HUDEP-2 (cell line): ENCODE results near the gene BAX.
A peak's percentile ranks its signal among the peaks of the same experiment; 100 is the strongest.
"Not testable (repeated sequence)": the region's sequence is repeated elsewhere in the genome, so short reads cannot be mapped to it uniquely, and the experiment has no call there.

Experiments used
- DNase-seq, 76 experiments: peaks; one replicate each; lab custom pipeline; 2025; ENCODE audit not compliant: unreplicated experiment in 76 of 76; lab: John Stamatoyannopoulos, UW

BAX gene

GRCh38 chr19:48954595-48955307, at the start of gene BAX:
Gene BAX (plus strand): TSS chr19:48954875. CDS start chr19:48954929, 54 bp downstream.
- DNase-seq: peak in 75 of 76 experiments; percentile 86 to 100 (median 99)

- no peak for DNase-seq
Measured at GRCh38 chr19:48905664-48906063, 49.0 kb upstream of the BAX start.

DNA sequence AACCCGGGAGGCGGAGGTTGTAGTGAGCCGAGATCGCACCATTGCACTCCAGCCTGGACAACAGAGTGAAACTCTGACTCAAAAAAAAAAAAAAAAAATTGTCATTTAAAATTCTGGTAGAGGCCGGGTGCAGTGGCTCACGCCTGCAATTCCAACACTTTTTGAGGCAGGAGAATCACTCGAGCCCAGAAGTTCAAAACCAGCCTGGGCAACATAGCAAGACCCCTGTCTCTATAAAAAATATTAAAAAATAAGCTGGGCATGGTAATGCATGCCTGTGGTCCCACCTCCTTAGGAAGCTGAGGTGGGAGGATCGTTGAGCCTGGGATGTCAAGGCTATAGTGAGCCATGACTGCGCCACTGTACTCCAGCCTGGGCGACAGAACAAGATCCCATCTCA, 48.4 kb upstream of the BAX start:
- DNase-seq: no peak

GRCh38 chr19:48907671-48908070, 47.0 kb upstream of the BAX start:
- DNase-seq: no peak

DNA sequence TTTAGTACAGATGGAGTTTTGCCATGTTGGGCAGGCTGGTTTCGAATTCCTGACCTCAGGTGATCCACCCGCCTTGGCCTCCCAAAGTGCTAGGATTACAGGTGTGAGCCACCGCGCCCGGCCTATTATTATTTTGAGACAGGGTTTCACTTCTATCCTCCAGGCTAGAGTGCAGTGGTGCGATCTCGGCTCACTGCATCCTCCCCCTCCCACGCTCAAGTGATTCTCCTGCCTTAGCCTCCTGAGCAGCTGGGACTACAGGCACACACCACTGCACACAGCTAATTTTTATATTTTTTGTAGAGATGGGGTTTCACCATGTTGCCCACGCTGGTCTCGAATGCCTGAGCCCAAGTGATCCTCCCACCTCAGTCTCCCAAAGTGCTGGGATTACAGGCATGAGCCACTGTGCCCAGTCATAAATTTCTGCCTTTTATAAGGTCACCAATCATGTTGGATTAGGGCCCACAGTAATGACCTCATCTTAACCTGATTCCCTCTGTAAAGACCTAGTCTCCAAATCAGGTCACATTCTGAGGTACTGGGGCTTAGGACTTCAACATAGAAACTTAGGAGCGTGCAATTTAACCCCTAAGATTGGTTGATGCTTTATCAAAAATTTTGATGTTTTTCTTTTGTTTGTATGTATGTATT, 45.1 kb upstream of the BAX start:
- DNase-seq: not testable (repeated sequence)

- DNase-seq: no peak
Measured at GRCh38 chr19:48910803-48911202, 43.9 kb upstream of the BAX start.

- peak in 8 of 76 experiments; percentile 12 to 40 (median 29) for DNase-seq
Measured at GRCh38 chr19:48913114-48913889, 41.4 kb upstream of the BAX start.

DNA sequence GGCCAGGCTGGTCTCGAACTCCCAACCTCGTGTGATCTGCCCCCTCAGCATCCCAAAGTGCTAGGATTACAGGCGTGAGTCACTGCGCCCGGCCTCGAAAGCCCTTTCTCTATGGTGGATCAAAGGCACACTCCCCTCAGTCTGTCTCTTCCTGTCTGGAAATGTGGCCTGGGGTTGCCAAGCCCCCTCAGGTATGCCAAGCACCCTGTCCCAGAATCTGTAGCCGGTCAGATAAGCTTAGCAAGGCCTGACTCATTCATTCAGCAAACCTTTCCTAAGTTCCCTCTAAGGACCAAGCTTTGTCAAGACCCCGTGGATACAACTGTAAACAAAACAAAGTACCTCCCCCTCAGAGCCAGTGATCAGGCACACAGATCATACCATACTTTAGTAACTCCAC, 40.5 kb upstream of the BAX start:
- no peak for DNase-seq

DNA sequence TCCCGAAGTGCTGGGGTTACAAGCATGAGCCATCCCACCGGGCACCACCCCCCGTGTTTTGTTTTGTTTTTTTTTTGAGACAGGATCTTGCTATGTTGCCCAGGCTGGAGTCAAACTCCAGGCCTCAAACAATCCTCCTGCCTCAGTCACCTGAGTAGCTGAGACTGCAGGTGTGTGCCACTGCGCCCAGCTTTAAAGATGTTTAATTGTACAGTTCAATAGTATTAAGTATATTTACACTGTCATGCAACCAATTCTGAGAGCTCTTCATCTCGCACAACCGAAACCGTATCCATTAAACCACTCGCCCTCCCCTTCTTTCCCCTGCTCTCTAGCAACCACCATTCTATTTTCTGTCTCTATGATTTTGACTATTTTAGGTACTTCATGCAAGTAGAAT, 38.9 kb upstream of the BAX start:
- DNase-seq: no peak

GRCh38 chr19:48918071-48918470, 36.6 kb upstream of the BAX start:
- no peak for DNase-seq

DNA sequence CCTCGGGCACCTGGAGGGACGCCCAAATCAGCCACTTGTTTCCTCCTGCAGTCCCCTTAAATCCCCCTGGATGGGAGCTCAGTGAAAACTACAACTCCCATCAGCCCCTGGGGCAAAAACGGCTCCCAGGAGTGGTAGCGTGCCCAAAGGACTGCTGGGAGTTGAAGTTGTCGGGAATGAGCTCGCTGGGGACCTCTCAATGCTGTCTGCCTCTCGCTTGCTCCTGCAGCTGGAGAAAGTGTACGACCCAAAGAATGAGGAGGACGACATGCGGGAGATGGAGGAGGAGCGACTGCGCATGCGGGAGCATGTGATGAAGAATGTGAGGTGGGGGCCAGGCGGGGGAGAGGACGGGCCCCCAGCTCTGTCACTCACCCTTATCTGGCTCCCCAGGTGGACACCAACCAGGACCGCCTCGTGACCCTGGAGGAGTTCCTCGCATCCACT, 35.9 kb upstream of the BAX start:
- peak in 11 of 76 experiments; percentile 7 to 51 (median 20) for DNase-seq

DNA sequence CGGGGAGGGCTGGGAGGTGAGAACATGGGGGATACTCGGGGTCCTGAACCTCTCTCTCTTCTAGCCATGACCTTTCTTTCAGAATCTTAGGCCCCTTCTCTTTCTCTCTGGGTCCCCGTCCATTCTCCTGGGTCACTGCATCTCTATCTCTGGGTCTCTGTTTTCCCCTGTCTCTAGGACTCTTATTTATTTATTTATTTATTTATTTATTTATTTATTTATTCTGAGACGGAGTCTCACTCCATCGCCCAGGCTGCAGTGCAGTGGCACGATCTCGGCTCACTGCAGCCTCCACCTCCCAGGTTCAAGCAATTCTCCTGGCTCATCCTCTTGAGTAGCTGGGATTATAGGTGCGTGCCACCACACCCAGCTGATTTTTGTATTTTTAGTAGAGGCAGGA, 35.4 kb upstream of the BAX start:
- DNase-seq: not testable (repeated sequence)

GRCh38 chr19:48920949-48921348, 33.7 kb upstream of the BAX start:
- no peak for DNase-seq

DNA sequence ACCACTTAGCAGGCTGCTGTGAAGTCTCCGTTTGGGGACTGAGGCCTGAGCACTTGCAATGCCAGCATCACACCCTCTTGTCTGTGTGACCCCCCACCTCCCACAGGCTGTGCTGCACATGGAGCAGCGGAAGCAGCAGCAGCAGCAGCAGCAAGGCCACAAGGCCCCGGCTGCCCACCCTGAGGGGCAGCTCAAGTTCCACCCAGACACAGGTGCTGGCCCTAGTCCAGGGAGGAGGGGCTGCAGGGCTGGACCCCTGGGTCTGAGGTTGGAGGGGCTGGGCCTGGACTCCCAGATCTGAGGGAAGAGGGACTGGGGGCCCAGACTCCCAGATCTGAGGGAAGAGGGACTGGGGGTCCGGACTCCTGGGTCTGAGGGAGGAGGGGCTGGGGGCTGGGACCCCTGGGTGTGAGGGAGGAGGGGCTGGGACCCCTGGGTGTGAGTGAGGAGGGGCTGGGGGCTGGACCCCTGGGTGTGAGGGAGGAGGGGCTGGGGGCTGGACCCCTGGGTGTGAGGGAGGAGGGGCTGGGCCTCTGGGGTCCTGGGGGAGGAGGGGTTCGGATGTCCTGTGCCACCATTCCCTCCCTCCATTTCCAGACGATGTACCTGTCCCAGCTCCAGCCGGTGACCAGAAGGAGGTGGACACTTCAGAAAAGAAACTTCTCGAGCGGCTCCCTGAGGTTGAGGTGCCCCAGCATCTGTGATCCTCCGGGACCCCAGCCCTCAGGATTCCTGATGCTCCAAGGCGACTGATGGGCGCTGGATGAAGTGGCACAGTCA, 32.8 kb upstream of the BAX start:
- no peak for DNase-seq

DNA sequence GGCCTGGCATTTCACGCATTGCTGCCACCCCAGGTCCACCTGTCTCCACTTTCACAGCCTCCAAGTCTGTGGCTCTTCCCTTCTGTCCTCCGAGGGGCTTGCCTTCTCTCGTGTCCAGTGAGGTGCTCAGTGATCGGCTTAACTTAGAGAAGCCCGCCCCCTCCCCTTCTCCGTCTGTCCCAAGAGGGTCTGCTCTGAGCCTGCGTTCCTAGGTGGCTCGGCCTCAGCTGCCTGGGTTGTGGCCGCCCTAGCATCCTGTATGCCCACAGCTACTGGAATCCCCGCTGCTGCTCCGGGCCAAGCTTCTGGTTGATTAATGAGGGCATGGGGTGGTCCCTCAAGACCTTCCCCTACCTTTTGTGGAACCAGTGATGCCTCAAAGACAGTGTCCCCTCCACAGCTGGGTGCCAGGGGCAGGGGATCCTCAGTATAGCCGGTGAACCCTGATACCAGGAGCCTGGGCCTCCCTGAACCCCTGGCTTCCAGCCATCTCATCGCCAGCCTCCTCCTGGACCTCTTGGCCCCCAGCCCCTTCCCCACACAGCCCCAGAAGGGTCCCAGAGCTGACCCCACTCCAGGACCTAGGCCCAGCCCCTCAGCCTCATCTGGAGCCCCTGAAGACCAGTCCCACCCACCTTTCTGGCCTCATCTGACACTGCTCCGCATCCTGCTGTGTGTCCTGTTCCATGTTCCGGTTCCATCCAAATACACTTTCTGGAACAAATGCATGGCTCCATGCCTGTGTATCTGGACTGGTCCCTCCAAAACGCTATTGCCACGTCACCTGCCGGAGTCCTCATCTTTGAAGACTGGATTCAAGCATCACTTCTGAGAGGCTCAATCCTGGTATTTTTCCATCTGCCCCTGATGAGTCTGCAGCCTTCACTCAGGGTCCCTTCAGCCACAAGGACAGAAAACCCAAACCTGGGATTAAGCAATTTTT, 31.9 kb upstream of the BAX start:
- DNase-seq: no peak

GRCh38 chr19:48925240-48925843, 29.3 kb upstream of the BAX start:
- no peak for DNase-seq

DNA sequence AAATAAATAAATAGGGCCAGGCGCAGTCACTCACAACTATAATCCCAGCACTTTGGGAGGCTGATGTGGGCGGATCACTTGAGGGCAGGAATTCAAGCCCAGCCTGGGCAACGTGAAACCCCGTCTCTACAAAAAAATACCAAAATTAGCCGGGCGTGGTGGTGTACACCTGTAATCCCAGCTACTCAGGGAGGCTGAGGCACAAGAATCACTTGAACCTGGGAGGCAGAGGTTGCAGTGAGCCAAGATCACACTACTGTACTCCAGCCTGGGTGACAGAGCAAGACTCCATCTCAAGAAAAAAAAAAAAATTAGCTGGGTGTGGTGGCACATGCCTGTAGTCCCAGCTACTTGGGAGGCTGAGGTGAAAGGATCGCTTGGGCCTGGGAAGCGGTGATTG, 28.8 kb upstream of the BAX start:
- not testable (repeated sequence) for DNase-seq

- peak in 66 of 76 experiments; percentile 21 to 96 (median 78) for DNase-seq
Measured at GRCh38 chr19:48926909-48927308, 27.8 kb upstream of the BAX start.

- DNase-seq: not testable (repeated sequence)
Measured at GRCh38 chr19:48927692-48928091, 27.0 kb upstream of the BAX start.
